Measurements from ENCODE around the gene NBAS.

DNA sequence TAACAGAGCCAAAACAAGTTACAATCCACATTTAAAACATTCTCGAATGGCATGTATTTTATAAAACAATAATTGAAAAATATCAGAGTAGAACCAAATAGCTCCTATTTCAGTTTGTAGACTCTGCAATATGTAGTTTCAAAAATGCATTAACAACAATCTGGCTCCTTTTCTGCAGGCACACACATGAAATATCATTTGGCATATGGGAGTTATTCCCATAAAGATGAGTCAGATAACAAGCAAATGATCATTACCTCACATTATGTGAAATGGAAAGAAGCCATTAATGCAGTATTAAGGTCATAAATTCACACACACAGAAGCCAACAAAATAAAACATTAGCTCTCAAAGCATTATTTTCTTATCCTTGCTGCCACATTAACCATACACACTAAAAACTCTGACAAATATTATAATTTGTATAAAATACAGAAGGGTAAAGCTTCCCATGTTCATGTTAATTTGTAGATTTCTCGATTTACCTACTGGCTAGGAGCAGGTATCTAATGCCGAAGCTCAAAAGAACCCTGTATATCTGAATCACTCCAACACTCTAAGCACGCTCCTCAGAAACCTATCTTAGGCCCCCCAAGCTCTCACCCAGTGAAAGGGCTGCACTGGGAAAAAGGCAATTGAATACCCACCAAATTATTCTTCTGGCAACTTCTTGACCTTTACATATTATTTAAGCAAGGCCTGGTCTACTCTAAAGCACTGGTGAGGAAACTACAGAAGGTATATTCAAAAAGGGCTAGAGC lies 13.8 kb downstream of the NBAS start:
- TF ChIP-seq, protein P1, sequence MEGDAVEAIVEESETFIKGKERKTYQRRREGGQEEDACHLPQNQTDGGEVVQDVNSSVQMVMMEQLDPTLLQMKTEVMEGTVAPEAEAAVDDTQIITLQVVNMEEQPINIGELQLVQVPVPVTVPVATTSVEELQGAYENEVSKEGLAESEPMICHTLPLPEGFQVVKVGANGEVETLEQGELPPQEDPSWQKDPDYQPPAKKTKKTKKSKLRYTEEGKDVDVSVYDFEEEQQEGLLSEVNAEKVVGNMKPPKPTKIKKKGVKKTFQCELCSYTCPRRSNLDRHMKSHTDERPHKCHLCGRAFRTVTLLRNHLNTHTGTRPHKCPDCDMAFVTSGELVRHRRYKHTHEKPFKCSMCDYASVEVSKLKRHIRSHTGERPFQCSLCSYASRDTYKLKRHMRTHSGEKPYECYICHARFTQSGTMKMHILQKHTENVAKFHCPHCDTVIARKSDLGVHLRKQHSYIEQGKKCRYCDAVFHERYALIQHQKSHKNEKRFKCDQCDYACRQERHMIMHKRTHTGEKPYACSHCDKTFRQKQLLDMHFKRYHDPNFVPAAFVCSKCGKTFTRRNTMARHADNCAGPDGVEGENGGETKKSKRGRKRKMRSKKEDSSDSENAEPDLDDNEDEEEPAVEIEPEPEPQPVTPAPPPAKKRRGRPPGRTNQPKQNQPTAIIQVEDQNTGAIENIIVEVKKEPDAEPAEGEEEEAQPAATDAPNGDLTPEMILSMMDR (IDR thresholded peaks at IDR 0.05 in 4 of 5, conservative IDR thresholded peaks at IDR 0.05 in 1 of 5) = no peak
- TF ChIP-seq POLR2A (IDR thresholded peaks at IDR 0.05) = no peak
